Colon (tissue), 2 donors: ENCODE results near the gene RAET1E.
"Not testable (repeated sequence)": the region's sequence is repeated elsewhere in the genome, so short reads cannot be mapped to it uniquely, and the experiment has no call there.

Source experiments
- FAIRE-seq: peaks from 2 replicates; lab custom pipeline; 2012; peaks lifted over from hg19 to GRCh38; lab: Jason Lieb, UNC
- donor health status: control.
- donor health status: control.

Gene RAET1E

DNA sequence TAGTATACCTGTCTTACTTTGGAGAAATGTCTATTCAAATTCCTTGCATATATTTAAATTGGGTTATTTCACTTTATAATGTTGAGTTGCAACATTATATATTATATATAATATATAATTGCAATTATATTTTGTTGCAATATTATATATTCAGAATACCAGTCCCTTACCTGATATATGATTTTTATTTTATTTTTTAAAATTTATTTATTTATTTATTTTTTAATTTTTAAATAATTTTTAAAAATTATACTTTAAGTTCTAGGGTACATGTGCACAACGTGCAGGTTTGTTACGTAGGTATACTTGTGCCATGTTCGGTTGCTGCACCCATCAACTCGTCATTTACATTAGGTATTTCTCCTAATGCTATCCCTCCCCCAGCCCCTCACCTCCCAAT is 29.1 kb upstream of the RAET1E start:
- not testable (repeated sequence) for FAIRE-seq

DNA sequence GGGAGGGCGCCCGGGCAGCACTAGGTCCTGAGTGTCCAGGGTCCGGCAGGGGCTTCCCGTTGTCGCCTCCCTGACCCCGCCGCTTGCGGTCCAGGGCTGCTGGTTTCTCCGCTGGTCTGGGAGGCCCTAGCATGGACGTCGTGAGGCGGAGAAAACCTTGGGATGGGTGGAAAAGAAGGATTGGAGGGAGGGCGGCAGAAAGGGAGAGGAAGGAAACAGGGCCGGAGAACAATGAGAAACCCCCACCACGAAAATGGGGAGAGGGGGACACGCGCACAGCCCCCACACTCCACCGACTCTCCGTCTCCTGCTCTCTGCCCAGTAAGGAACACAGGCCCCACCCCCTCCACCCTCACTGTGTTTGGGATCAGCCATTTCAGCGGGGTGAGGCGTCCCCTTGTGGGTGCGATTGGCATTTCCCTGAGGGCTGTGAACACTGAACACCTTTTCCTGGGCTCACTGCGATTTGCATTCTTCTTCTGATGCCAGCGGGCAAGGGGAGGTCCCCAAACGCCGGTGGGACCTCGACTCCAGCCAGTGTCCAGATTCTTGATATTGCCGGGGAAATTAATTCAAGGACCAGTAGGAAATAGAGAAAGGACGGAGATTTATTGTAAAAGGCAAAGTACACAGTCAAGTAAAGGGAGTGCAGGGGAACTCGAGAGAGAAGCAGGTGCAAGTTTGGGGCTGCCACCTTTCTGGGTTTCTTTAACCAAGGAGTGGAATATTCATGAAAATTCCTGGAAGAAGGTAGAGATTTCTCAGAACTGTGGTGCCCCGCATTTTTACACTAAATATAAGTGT is 28.3 kb upstream of the RAET1E start:
- FAIRE-seq = no peak

DNA sequence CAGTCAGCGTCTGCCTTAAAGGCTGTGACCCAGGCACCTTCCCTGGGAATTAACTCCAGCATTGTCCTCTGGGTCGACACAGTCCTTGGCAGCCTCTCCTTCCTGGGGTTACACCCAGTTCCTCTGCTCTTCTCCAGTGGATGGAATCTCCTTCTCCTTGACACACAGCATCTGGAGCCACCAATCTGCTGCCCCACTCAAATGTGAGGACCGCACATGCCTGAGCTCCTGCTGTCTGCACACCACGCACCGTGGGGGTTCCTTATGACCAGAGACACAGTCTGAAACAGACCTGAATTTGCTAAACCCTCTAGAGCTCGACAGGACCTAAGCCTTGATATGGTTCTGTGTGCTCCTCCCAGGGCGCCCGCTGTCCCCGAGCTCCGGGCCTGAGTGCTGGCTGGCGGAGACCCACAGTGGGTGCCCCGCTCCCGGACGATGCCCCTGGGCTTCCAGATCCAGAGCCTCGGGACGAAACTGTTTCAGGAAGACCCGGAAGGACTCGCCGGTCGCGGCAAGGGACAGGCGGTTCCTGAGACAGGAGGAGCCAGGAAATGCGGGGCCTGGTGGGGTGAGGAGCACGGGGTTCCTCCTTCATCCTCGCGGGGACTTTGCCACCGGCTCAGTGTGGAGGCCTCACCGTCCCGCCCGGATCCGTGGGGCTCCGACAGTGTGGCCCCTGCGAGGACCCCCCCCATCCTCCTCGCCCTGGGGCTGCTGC is 27.5 kb upstream of the RAET1E start:
- FAIRE-seq = no peak

- no peak for FAIRE-seq
These were observed 27.0 kb upstream of the RAET1E start for GRCh38 chr6:149924933-149925252.

DNA sequence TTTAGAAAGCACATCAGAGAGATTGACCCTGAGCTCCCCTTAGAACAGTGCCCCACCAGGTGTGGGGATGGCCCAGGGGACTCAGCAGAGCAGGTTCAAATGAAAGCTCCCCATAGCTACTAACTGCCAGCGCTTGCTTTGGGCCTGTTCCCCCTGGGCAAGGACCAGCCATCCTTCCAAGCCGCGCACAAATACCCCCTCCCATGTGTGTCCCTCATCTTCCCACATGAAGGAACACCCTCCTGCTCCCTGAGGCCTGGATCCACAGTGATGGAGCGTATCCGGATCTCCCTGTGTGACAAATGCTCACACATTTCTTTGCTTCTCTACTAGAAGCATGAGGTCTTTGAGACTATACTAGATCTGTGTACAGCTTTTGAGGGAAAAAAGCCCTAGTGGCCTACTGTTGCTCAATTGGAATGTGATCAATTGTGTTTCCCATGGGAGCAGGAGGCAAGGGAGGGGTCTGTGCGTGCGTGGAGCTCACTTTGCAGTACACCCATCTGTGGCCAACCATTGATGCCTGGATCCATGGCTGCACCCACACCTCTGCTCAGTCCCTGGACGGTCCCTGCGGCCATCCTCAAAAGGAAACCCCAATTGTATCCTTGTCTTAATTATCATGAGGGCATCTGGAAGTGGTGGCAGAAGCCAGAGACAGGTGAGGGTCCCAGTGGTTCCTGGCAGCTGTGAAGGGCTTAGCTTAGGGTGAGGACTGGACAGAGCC is 26.5 kb upstream of the RAET1E start:
- no peak for FAIRE-seq

- FAIRE-seq = no peak
These were observed 25.5 kb upstream of the RAET1E start for GRCh38 chr6:149923327-149923986.

GRCh38 chr6:149922642-149923326 is 24.9 kb upstream of the RAET1E start, which contains the start of gene RAET1G:
RAET1G (minus strand) TSS chr6:149923121; CDS start chr6:149923010, 111 bp downstream.
- no peak for FAIRE-seq

DNA sequence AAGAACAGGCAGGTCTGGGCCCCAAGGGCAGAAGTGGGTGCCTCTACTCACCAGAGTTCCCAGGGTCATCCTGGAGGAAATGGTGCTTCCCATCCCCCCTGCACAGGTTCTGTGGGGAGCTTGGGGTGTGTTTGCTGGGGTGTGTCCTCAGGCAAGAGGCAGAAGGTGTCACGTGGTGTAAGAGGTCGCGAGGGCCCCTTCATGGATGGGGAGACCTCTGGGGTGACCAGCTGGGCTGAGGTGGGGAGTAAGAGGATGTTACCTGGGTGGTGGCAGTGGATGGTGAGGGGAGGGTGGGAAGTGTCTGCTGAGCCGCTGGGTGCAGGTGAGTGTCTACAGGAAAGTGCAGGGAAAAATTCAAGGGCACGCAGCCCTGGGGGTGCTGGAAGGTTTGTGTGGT is 24.2 kb upstream of the RAET1E start:
- not testable (repeated sequence) for FAIRE-seq

GRCh38 chr6:149921361-149921760 is 23.4 kb upstream of the RAET1E start:
- FAIRE-seq = no peak

DNA sequence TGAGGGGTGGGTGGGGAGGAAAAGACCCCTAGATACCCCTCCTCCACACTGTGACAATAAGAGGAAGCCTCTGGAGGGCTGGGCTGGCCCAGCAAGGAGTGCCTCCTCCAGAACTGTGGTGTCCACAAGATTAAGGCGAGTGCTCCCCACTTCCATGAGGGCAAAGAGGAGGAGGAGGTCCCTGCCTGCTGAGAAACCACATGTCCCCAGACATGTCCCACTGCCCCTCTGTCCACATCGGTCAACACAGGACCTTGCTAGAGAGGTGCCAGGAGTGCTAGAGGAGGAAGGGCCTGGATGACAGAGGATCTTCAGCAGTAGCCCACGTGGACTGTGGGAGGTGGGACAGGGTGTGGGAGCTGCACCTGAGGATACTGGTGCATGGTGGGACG is 21.9 kb upstream of the RAET1E start:
- FAIRE-seq = no peak

DNA sequence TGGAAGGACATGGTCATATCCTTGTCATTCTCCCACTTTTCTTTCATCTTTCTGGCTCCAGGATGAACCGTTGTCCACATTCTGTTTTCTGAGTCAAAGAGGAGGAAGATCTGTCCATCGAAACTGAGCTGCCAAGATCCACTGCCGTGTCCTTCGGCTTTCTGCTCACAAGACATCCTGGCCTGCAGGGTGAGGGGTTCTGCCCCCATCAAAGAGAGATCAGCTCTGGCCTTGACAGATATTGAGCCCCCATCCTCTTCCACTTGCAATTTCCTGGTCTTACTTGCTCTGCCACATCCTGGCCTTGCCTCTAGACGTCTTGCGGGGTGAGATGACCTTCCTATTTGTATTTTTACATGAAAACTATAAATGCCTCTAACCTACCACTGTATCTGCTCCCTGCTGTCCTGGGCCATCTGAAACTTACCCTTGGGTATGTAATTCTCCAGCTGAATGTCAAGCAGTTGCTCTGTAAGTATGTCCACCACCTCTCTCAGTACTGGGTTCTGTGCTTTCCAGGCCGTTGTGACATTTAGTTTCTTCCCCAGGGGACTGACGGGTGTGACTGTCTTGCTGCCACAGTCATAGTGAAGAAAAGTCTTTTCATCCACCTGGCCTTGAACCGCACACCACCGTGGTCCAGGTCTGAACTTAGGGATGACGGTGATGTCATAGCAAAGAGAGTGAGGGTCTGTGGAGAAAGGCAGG is 21.4 kb upstream of the RAET1E start:
- FAIRE-seq = not testable (repeated sequence)

GRCh38 chr6:149918151-149918905 is 20.4 kb upstream of the RAET1E start:
- FAIRE-seq = no peak

- no peak for FAIRE-seq
These were observed 19.8 kb upstream of the RAET1E start for GRCh38 chr6:149917679-149918078.

- FAIRE-seq = no peak
These were observed 18.3 kb upstream of the RAET1E start for GRCh38 chr6:149915970-149916865.

GRCh38 chr6:149913540-149914240 is 15.8 kb upstream of the RAET1E start:
- FAIRE-seq = no peak

DNA sequence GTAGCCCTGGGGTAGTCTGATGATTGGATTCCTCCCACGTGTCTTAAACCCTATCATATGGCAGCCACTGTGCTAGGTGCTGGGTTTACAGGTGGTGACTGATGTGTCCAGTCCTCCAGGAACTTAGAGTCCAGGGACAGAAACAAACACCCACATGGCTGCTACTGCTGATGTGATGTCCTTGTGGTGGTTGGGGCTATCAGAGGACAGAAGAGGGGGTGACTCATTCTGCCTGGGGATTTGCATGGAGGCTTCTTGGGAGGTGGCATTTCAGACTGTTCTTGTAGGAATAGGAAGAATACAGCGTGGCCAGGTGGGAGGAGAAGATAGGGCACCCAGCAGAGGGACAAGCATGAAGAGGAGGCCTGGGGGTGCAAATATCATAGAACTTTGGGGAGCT is 15.2 kb upstream of the RAET1E start:
- FAIRE-seq = no peak

DNA sequence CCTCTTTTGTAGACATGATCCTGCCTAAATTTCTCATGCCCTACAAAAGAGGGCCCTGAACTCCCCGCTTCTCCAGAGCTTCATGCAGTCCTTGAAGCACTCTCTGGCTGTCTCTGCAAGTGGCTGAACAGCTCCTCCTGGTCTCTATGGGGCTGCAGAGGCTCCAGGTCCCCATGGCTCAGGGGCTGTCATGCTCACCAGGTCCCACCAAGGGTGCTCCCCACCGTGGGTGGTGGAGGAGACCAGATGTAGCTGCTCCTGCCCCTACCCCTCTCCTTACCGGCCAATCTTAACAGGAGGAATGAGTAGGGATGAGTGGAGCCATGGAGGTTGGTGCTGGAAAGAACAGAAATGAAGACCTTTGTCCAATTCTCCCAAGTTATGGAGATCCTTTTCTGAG is 14.8 kb upstream of the RAET1E start:
- FAIRE-seq = not testable (repeated sequence)

DNA sequence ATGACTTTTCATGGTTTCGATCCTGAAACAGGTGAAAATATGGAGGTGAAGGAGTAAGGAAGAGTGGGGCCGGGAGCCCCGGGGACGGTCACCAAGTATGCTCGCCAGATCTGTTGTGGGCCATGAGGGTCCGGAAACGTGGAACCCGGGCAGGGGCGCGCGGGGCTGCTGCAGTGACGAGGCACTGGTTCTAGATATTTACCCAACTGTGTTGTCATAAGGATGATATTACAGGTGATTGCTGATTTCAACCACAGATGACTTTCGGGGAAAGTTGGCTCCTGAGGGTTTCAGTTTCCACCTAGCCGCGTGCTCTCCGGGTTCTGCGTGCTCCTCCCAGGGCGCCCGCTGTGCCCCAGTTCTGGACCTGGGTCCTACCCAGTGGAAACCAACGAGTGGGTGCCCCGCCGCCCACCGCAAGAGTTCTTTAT is 12.8 kb upstream of the RAET1E start:
- no peak for FAIRE-seq
